Stimulated activated CD4-positive, alpha-beta T cell treated with anti-CD3 and anti-CD28 coated beads, Interleukin-12 subunit alpha, Interleukin-12 subunit beta, amount 100 ng/mL, for 4 hours (primary cell): ENCODE results near the gene LRRC72.
"Not testable (repeated sequence)": the region's sequence is repeated elsewhere in the genome, so short reads cannot be mapped to it uniquely, and the experiment has no call there.

ENCODE experiments used
- DNase-seq: peaks from one replicate; pipeline ENCODE4 v3.0.0-alpha.2; 2020

Gene LRRC72

DNA sequence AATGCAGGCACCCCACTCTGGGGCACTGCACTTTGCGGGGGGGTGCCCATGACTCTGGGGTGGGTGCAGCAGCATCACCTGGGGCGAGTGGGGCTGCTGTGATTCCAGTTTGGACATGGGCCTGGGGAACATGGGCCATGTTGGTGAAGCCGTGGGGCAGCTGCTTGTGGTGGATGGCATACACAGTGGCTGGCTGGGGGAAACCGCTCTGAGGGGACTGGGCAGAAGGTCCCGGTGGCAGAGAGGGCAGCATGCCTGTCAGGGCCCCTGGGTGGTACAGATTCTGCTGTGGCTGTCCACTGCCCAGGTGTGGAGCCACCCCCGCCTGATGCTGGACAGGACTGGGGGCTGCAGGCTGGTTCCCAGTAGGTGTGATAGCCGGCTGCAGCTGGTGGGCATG, 57.2 kb downstream of the LRRC72 start:
- no peak for DNase-seq

DNA sequence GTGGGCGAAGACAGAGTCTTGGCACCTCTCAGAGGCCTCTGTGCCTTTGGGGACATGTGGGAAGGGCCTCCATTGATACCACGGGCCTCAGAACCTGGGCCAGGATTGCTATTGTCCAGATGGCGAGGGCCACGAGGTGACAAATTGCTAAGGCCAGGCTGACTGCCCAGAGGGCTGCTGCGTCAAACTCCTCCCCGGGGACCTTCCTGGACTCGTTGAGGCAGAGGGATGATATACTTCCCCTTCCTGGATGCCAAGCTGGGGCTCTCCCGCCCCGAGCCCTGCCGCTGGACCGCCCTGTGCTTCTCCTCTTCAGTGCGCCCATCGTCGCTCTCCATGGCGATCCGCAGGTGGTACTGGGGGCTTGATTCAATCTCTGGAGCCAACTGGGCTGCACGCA, 58.9 kb downstream of the LRRC72 start:
- DNase-seq: no peak

DNA sequence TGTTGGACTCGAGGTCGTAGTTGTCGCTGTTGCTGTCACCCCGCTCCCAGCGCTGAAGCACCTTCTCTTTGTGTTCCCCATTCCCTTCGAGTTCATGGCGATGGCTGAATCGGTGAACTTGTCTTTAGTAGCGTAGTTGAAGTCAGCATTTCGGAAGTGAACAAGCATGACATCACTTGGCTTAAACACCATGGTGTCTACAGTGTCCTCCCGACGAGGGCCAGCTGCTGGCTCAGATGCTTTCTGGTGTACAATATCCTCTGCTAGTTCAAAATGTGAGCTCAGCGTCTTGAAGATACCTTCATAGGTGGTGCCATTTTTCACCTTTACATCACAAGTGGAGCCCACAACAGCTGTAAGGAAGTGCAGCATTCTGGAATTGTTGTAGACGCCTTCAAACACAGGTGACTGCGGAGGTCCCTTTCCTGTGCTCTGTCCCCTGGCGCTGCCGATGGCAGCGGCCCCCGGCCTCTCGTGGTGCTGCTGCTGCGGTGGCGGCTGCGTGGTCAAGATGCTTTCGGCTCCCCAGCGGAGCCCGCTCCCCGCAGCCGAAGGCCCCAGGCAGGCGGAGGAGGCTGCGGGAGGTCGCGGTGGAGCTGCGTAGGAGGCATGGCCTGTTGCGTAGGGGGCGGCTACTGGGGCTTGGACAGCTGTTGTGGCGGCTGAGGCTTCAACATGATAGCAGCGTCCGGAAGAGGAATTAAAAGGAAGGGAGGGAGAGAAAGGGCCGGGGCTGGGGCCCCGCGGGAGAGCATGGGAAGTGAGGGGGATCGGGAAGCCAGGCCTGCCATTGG, 59.7 kb downstream of the LRRC72 start:
- DNase-seq: no peak

DNA sequence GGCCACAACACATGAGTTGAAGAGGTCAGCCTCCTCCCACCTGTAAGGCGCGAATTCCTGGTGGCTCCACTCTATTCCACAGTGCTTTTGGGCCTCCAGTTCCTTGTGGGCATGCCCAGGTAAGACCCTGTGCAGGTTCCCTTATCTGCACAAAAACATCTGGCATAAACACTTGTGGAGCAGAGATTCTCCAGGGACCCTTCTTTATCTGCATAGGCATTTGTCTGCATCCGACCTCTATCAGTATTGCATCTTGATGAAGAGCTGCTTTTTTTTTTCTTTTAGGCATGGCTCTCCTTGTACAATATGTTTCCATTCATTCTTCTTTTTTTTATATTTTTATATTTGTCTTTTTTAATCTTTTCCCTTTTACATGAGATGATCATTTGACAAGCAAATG, 60.5 kb downstream of the LRRC72 start:
- no peak for DNase-seq

DNA sequence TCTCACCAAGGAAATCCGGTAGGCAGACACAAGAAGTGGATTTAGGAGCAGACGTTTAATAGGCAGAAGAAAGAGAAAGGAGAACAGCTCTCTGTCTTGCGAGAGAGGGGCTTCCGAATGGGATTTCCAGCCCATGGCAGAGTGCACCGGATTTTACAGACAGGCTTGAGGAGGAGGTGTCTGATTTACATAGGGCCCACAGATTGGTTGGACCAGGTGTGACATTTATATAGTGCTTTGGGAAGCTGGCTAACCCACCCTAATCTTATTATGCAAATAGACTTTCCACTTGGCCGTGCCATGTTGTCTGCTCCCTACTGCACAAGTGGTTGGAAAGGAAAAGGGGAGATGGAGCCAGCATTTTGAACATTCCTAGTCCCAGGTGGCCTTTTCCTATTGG, 61.2 kb downstream of the LRRC72 start:
- DNase-seq: no peak

DNA sequence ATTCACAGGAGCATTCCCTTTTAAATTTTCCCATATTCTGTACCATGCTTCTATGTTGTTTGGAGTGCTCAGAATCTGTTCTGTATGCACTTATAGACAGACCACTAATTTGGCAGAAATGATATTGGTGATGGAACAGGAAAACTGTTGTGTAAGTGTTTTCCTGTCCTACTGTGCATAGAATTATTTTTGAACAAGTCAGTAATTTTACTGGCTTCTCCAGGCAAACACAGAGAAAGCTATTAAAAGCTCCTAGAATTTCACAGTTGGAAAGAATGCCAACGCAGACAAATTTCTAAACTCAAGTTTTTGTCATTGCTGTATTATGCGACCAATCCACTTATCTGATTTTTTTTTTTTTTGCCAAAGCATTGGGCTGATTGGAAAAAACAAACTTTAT, 63.3 kb downstream of the LRRC72 start:
- DNase-seq: no peak

DNA sequence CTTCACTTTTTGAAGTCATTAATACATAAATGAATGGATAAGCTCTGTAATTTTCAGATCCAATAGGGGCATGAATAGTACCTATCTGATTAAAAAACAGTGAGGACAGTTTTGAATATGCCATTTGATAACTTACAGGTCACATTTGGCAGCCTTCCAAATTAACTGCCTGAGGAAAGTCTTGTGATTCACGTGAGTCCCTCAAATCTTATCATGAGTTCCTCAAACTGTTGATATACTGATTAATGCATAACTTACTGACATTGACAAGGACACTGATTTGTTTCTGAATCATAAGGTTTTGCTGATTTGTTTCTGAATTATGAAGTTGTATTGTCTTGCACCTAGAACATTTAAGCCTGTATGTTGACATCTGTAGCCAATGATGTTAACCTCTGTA, 63.8 kb downstream of the LRRC72 start:
- no peak for DNase-seq

DNA sequence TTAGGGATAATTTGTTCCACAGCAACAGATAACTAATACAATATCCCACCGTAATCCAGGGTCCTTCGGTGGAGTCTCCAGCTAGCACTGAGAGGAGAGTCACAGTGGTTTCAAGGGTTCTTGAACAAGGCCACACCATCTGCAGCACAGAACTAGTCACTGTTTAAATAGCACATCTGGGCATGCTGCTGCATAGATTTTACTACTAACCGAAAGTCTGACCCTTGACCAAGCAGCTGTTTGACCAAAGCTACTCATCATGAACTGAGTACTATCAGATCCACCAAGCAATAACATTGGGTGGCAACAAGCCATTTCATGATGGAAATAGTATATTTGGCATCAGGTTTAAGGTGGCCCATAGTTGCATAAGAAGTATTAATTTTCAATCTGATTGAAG, 65.8 kb downstream of the LRRC72 start:
- no peak for DNase-seq

DNA sequence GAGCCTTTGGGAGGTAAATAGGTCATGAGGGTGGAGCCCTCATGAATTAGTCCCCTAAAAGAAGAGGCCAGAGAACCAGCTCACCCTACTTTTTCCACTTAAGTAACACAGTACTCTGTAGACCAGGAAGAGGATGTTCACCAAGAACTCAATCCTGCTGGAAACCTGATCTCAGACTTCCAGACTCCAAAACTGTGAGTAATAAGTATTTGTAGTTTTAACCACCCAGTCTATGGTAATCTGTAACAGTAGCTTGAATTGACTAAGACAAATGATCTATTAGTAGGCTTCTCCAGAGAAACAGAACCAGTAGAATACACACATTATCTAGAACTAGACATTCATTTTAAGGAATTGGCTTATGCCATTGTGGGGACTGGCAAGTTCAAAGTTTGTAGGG, 67.4 kb downstream of the LRRC72 start:
- no peak for DNase-seq

DNA sequence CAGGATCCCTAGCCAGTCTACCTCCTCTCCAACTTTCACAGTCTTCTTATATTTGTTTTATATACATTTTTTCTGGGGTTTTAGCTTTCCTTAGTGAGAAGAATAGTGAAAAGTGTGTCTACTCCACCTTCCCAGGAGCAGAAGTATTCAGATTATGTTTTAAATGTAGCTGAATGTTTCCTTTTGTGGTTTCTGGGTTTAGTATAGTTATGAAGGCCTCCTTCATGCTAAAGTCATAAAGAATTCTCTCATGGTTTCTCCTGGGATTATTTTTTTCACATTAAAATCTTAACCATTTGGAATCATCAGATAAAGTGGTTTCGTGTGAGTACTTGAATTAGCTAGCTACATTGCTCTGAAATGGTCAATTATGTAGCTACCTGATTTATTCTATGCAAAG, 68.1 kb downstream of the LRRC72 start:
- DNase-seq: no peak

DNA sequence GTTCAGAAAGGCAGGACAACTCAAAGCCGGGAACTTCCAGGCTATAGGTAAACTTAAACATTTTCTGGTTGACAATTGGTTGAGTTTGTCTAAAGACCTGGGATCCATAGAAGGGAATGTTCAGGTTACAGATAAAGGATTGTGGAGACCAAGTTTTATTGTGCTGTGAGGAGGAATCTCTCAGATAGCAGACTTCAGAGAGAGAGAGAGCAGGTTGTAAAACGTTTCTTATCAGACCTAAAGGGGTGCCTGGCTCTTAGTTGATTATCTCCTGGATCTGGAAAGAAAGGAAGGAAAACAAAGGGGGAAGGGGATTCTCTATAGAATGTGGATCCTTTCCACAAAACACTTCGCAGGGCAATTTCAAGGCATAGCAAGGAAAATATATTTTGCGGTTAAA, 69.0 kb downstream of the LRRC72 start:
- not testable (repeated sequence) for DNase-seq

DNA sequence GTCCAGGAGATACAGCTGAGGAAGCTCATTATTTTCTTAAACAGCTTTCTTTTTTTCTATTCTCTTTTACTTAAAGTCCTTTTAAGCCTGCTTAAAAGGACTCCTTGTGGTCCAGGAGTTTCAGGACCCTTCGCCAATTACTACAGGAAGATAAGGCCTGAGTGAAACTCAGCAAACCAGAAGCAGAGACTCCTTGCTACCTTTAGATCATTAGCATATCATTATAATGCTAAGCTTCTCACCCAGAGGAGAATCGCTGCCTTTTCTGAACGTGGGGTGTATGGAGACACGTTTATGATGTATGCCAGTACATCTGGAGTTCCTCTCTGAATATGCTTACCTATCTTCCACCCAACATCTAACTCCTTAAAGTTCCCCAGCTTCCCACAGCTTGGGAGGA, 71.4 kb downstream of the LRRC72 start:
- DNase-seq: no peak

DNA sequence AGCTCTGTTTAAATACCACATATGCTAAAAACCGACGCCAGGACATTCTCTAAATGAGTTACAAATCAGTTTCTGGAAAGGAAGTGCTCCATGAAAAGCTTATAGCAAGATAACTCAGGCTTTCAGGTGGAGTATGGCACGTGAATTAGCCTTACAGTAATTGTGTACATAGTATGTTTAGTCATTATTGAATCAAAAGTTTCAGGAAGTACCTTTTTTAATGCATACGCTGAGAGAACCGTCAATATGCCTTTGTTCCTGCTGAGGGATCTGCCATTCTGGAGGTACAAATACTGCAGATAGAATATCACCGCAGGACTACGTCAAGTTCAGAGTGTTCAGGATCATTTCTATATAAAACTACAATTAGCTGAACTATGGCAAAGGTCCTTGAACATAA, 73.2 kb downstream of the LRRC72 start:
- DNase-seq: no peak

DNA sequence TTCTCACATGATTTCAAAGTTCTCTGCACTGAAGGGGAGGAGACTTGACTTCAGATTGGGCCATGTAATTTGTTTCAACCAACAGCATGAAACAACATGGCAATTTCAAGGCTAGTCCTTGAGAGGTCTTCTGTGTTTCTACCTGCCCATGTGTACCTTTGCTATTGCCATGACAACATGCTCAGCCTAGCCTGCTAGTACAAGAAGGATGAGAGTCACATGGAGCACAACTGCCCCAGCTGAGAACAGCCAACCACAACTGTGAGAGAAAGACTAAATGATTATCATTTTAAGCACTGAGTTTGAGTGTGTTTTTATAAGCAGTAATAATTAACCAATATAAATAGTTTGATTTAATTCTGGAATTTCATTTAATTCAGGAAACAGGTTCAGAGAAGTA, 77.0 kb downstream of the LRRC72 start:
- no peak for DNase-seq

DNA sequence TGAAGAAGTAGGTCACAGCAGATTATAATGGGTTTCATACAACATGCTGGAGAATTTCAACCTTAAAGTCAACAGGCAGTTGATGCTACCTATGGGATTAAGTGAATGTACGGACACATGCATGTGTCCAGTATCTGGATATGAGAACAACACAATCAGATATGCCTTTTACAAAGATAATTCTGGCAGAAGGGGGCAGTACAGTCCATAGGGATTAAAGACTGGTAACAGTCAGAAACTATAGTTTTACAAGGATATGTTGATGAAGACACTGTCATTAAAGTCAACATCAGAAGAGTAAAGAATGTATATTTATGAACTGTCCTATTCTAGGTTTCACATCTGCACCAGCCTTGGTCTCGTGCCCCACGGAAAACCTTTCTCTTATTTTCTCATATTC, 77.4 kb downstream of the LRRC72 start:
- DNase-seq: no peak

DNA sequence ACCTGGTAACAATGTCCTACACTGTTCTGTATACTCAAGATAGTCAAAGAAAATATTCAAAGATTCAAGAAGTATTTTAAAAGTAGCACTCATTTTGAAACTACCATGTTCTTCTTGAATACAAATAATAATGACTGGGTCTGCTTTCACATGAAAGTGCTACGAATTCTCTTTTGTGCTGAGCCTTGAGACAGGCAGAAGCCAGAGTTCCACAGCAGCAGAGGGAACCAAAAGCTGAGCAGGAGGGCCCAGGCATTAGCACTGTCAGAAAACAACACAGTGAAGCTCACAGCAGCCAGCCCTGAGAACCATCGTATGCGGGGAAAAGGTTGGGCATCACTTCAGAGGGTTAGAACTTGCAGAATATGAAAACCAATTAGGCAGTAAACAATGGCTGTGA, 80.1 kb downstream of the LRRC72 start:
- DNase-seq: no peak

DNA sequence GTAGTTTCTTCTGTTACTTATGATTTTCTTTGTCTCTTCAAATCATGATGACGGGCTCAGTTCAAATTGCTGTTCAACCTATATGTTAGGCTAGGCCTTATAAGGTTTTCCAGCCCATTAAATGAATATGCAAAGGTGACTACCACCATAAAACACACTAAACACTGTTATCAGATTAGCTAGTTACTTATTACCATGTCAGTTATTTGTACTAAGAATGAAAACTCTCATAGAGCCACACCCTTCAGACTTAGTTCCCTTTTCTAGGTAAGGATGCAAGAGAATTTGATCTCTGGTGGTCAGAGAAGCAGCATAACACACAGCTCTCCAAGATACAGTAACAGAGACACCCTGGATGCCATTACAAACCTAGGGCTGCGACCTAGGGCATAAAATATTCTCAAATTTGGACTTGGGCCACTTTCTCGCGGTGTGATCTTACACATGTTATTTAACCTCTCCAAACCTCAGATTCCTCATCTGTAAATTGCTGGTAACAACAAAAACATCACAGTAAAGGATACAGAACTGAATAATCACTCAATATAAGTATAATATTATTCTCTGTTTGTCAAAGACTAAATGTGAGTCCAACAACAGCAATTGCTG, 83.3 kb downstream of the LRRC72 start:
- no peak for DNase-seq

DNA sequence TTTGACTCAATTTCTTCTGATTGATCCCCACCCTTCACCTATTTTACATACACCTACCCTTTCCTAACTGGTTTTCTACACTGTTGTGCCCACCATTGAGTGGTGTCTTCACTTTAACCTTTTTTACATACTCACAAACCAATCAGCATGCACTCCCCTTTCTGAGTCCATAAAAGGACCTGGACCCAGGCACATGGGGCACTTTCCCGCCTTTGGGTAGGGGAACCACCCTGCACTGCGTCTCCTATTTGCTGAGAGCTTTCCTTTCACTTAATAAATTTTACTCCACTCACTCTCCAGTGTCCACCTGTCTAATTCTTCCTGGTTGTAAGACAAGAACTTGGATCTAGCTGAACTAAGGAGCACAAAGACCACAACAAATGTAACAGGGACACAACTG, 85.1 kb downstream of the LRRC72 start:
- no peak for DNase-seq

DNA sequence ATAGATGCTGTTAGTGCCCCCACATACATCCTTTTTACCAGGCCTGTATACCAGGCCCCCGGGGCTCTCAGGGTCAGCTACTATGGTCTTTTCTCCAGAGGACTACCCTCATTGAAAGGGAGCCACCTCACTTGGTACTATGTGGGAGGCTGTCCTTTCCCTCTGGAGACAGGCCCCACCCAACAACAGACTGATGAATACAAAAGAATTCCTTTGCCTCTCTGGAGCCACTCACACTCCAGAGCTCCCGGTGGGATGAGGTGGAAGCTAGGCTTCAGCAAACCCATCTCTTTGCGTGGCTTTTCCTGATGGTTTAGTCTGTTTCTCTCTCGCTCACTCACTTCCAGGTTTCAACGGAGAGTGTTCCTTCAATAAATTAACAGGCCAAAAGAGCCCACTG, 88.6 kb downstream of the LRRC72 start:
- no peak for DNase-seq

DNA sequence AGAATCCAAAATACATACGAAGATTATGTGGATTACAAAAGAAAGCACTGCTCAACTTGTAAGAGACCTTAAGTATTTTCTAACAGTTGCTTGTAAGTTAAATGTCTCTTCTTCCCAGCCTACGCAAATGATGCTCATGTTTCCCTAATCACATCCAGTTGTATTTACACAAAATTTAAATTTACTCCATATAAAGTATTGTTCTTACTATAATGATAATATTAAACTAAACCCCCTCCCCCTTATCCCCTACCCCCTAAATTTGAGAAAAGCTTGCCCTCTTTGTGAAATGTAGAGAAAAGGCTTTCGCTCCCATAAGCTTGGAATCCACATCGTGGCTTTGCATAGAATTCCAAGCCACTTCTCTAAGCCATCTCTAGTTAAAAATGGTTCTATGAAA, 89.5 kb downstream of the LRRC72 start:
- DNase-seq: no peak

DNA sequence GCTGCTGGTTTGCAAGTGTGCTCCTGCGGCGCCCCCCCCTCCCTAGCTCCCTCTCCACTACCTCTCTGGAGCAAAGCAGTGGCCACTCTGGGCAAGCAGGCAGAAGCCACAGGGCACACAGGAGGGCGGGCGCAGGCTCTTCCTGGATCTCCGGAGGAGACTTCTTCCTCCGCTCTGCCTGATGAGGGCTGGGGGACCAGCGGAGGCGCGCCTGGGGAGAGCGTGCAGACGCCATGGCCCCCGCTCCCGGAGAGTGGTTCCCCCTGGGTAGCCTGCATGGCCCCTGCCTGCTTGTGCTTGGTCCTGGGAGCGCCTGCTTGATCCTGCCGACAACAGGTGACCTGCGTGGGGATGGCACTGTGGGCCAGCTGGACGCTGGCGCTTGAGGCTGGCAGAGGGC, 89.9 kb downstream of the LRRC72 start:
- DNase-seq: no peak

DNA sequence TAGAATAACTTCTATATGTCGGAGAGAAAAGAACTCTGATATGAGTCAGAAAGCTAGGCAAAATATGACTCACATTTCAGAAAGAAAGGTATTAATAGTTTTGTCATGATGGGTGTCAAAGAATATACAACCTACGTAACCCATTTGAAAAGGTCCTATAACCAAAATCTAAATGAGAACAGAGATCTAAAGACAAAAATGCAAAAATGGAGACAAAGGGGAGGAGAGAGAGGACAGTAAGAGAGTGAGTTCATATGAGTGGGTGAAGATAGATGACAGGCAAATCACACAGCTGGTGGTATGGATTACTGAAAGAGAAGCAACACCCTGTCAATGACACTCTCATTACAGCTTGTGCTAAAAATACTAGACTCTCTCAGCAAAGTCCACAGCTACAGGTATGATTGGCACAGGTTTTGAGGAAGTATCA, 93.4 kb downstream of the LRRC72 start:
- DNase-seq: no peak

DNA sequence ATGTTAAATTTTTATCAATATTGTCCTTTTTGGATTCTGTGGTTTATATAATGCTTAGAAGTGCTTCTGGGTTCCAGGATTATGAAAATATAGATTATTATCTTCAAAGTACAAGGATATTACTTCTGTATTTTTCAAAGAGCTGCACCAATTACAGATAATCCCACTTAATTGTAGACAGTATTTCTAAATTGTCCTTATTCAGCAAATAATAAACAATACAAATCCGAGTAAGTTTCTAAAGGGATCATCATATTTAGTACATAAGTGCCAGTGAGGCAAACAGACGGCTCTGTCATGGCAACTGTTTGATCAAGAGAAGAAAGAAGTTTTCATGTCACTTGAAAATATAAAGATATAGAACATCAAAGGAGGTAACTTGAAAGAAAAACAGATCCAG, 99.8 kb downstream of the LRRC72 start:
- DNase-seq: no peak

DNA sequence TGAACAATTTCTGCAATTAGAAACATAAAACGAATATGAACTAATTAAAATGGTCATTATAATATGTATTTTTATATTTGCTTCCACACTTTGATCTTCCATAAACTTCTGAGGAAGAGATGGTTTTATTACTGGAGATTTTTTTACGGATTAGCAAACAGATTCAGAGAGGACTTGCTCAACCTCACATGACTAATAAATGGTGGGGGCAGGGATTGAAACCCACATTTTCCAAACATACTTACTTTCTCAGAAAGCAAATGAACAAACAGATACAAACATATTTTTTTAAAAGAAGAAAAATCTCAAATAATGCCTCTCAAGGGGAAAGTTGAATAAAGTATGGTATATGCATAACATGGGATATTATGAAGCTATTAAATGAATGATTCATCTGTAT, 100.6 kb downstream of the LRRC72 start:
- no peak for DNase-seq

DNA sequence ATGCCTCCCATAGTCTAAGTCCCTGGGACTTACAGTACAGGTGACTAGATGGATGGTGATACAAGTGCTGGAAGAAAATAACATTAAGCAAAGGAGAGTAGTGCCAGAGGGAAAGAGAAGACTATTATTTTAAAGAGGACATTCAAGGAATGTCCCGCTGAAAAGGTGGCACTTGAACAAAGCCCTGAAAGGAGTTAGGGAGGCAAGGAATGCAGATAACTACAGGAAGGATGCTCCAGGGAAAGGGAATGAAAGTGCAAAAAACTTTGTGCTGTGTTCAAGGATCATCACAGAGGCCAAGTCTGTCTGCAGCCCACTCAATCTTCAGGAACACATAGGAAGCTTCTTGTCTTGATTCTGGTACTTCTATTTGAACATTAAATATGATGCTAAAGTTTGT, 104.0 kb downstream of the LRRC72 start:
- no peak for DNase-seq
